AG09309 (cell line): Measurements from ENCODE around the gene REPS1.

Experiments
- DNase-seq: peaks from one replicate; pipeline ENCODE4 v3.0.0-alpha.2; 2010; ENCODE audit warnings: low read depth
- H3K4me3 ChIP-seq: 2 replicates; pipeline ENCODE4 v1.5.1; 2011; ENCODE audit warnings: mild to moderate bottlenecking, low read depth, low read length, moderate library complexity; ENCODE audit not compliant: control insufficient read depth
- TF ChIP-seq, protein P1 (sequence below): IDR thresholded peaks from 2 replicates; pipeline ENCODE4 v1.5.1; 2011; ENCODE audit warnings: mild to moderate bottlenecking, low read depth, low read length, inconsistent platforms; ENCODE audit not compliant: insufficient read depth, control insufficient read depth; ENCODE audit errors: missing control alignments

The REPS1 gene

DNA sequence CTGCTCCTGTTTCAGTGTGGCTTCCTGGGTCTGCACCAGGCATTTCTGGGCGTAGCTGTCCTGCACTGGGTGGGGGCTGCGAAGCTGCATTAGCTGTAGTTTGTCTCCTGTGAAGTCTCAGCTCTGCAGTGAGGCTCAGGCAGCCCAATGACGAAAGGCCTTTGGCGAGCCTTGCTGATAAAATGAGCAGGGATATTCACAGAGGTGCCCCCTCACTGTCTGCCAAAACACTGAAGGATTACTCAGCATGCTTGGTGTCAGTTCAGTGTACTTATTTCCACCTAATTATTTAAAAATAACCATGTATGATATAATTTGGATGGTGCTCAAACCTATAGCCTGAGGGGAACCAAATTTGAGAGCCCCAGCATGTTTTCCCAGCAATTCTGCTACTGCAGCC lies 118.7 kb downstream of the REPS1 start:
- DNase-seq: no peak
- no peak overlapping the region for H3K4me3 ChIP-seq
- TF ChIP-seq, protein P1, sequence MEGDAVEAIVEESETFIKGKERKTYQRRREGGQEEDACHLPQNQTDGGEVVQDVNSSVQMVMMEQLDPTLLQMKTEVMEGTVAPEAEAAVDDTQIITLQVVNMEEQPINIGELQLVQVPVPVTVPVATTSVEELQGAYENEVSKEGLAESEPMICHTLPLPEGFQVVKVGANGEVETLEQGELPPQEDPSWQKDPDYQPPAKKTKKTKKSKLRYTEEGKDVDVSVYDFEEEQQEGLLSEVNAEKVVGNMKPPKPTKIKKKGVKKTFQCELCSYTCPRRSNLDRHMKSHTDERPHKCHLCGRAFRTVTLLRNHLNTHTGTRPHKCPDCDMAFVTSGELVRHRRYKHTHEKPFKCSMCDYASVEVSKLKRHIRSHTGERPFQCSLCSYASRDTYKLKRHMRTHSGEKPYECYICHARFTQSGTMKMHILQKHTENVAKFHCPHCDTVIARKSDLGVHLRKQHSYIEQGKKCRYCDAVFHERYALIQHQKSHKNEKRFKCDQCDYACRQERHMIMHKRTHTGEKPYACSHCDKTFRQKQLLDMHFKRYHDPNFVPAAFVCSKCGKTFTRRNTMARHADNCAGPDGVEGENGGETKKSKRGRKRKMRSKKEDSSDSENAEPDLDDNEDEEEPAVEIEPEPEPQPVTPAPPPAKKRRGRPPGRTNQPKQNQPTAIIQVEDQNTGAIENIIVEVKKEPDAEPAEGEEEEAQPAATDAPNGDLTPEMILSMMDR: no peak

- H3K4me3 ChIP-seq: no peak overlapping the region
Measured at GRCh38 chr6:138868181-138868580, 119.9 kb downstream of the REPS1 start.

GRCh38 chr6:138865480-138866109 lies 122.5 kb downstream of the REPS1 start:
- TF ChIP-seq, protein P1: no peak
- DNase-seq: no peak
- H3K4me3 ChIP-seq: no peak overlapping the region

More at GRCh38 chr6:138868181-138868580, 119.9 kb downstream of the REPS1 start:
- no peak for DNase-seq
- TF ChIP-seq, protein P1: no peak

GRCh38 chr6:138864343-138864890 lies 123.6 kb downstream of the REPS1 start:
- TF ChIP-seq, protein P1: no peak
- H3K4me3 ChIP-seq: no peak overlapping the region
- no peak for DNase-seq

DNA sequence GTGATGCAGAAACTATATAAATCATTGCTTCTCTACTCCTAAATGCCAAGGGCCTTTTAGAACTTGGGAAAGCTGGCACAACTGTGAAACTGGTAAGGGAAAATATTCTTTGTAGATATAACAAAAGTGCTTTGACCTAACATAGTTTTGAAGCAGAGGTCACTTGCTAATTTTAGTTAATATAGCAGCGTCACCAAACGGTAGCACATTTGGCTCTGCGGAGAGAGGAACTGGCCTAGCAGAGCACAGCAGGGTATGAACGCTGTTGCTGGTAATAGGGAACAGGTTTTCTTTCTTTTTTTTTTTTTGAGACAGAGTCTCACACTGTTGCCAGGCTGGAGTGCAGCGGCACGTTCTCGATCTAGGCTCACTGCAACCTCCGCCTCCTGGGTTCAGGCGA lies 124.7 kb downstream of the REPS1 start:
- no peak for DNase-seq
- TF ChIP-seq, protein P1: no peak
- H3K4me3 ChIP-seq: no peak overlapping the region

DNA sequence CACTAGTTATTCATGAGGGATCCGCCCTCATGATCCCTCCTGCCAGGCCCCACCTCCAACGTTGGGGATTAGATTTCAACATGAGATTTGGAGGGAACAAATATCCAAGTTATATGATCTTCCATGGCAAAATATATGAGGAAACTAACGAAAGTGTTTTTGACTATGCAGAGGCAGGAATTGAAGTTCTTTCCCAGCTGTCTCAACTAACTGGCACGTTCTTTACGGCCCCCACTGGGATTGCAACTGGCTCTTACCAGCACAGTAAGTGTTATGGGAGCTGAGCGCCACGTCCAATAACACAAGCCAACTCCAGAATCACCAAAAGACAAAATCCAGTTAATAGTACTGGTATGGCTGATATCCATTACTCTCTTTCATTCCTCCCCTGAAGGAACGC lies 125.6 kb downstream of the REPS1 start:
- DNase-seq: no peak
- no peak overlapping the region for H3K4me3 ChIP-seq
- TF ChIP-seq, protein P1: no peak
